C4-2B (cell line): ENCODE measurements around the gene EVC2.

Source experiments
- ZFX ChIP-seq: fragments of 450-650 bp; IDR thresholded peaks from 2 replicates; pipeline ENCODE4 v1.6.1; 2017
- TF ChIP-seq, protein P1 (sequence below): fragments of 450-650 bp; conservative IDR thresholded peaks from 2 replicates; pipeline ENCODE4 v1.5.1; 2017; ENCODE audit warnings: mild to moderate bottlenecking

- TF ChIP-seq, protein P1, sequence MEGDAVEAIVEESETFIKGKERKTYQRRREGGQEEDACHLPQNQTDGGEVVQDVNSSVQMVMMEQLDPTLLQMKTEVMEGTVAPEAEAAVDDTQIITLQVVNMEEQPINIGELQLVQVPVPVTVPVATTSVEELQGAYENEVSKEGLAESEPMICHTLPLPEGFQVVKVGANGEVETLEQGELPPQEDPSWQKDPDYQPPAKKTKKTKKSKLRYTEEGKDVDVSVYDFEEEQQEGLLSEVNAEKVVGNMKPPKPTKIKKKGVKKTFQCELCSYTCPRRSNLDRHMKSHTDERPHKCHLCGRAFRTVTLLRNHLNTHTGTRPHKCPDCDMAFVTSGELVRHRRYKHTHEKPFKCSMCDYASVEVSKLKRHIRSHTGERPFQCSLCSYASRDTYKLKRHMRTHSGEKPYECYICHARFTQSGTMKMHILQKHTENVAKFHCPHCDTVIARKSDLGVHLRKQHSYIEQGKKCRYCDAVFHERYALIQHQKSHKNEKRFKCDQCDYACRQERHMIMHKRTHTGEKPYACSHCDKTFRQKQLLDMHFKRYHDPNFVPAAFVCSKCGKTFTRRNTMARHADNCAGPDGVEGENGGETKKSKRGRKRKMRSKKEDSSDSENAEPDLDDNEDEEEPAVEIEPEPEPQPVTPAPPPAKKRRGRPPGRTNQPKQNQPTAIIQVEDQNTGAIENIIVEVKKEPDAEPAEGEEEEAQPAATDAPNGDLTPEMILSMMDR, result no peak
- no peak for TF ChIP-seq ZFX
Observed at GRCh38 chr4:5715357-5715756, 7.0 kb upstream of the EVC2 start.
